NCI-H2029 (cell line): ENCODE results near the gene DMC1.
"Not testable (repeated sequence)": the region's sequence is repeated elsewhere in the genome, so short reads cannot be mapped to it uniquely, and the experiment has no call there.

Experiments
- DNase-seq: peaks from one replicate; lab custom pipeline; 2025; lab: John Stamatoyannopoulos, UW

DMC1 gene

GRCh38 chr22:38501797-38502672 lies 67.9 kb downstream of the DMC1 start:
- DNase-seq, result no peak

- no peak for DNase-seq
Observed at GRCh38 chr22:38497869-38498268, 72.1 kb downstream of the DMC1 start.

GRCh38 chr22:38494939-38495338 lies 75.0 kb downstream of the DMC1 start:
- no peak for DNase-seq

GRCh38 chr22:38494498-38494897 lies 75.5 kb downstream of the DMC1 start:
- DNase-seq, result no peak

- DNase-seq, result no peak
Observed at GRCh38 chr22:38491707-38492348, 78.2 kb downstream of the DMC1 start.

- DNase-seq, result no peak
Observed at GRCh38 chr22:38490915-38491314, 79.1 kb downstream of the DMC1 start.

- DNase-seq, result no peak
Observed at GRCh38 chr22:38490475-38490874, 79.5 kb downstream of the DMC1 start.

GRCh38 chr22:38489561-38490145 lies 80.3 kb downstream of the DMC1 start:
- no peak for DNase-seq

GRCh38 chr22:38489142-38489541 lies 80.8 kb downstream of the DMC1 start:
- no peak for DNase-seq

GRCh38 chr22:38487946-38488345 lies 82.0 kb downstream of the DMC1 start:
- DNase-seq, result no peak

- DNase-seq, result no peak
Observed at GRCh38 chr22:38485783-38486182, 84.2 kb downstream of the DMC1 start.

GRCh38 chr22:38484244-38484643 lies 85.7 kb downstream of the DMC1 start:
- DNase-seq, result no peak

- no peak for DNase-seq
Observed at GRCh38 chr22:38482662-38483308, 87.2 kb downstream of the DMC1 start.

GRCh38 chr22:38481871-38482332 lies 88.1 kb downstream of the DMC1 start:
- no peak for DNase-seq

GRCh38 chr22:38481162-38481870 lies 88.7 kb downstream of the DMC1 start:
- DNase-seq, result no peak

GRCh38 chr22:38479096-38479837 lies 90.7 kb downstream of the DMC1 start:
- no peak for DNase-seq

- no peak for DNase-seq
Observed at GRCh38 chr22:38477585-38477984, 92.4 kb downstream of the DMC1 start.

GRCh38 chr22:38474003-38474607 lies 95.9 kb downstream of the DMC1 start:
- DNase-seq, result no peak

- DNase-seq, result no peak
Observed at GRCh38 chr22:38471237-38471636, 98.7 kb downstream of the DMC1 start.

GRCh38 chr22:38470179-38470578 lies 99.8 kb downstream of the DMC1 start:
- DNase-seq, result not testable (repeated sequence)
